ENCODE data around the gene TMEM41B. TPM values are rescaled to one million over a fixed set of nuclear protein-coding genes. Genes with fewer than 3 reads are reported as not detected.
"Not testable (repeated sequence)": the region's sequence is repeated elsewhere in the genome, so short reads cannot be mapped to it uniquely, and the experiment has no call there.

Gene TMEM41B
- total RNA-seq, 4 donors from 2014 or later: 30.5 to 41.1 (median 39.4) TPM

DNA sequence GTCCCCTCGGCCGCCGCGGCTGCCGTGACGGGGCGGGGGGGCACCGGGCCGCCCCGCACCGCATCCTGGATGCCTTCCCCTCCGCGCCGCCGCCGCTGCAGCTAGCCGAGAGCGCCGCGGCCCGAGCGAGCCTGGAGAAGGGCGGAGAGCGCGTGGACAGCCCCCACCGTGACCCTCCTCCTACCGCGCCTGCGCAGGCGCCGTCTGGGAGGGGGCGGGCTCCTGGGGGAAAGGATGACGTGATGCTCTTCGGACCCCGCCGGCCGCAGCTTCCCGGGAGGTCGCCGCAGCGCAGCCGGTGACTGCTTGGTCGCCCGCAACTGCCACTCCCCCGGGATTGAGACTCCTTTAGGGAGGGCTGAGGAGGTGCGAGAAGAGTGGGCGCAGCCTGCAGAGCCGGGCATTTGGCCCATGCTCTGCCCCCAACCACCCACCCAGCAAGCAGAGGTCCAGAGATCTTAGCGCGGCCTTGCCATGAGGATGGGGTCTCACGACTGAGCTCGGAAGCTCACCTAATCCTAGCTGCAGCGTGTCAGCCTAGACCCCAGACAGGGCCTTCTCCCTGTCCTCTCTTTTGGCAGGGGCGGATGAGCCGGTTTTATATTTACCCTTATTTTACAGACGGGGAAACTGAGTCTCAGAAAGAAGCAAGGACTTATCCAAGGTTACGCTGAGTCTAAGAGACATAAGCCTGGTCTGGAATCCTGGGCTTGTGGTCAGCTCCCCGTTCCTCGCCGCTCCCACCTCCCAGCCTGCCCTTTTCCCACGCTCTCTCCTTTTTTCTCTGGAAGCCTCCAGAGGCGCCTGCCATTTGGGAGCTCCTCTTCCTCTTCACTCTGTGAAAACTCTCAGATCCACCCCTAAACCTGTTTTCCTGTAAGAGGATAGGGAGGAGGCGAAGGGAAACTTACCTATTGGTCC lies 48.9 kb downstream of the TMEM41B start, which contains the start of gene DENND5A:
TSS of gene DENND5A (minus strand) at position 140 of the 921 bp plus-strand sequence. CDS start 281 bp downstream, outside the sequence.
- peak; percentile 66 to 96 for DNase-seq (ENCODE audit: low spot score in 2 of 2)
- peak within 1 kb of the TSS; percentile 88 for H3K4me3 ChIP-seq (ENCODE audit: low read depth, poor library complexity, severe bottlenecking)
- 8 to 15% methylated on average over 28 to 59 of the region's 63 CpGs for WGBS, 2 donors
- intact Hi-C loops (cut with DNase I; ENCODE audit: low total_unique reads): no loop called here
- TF ChIP-seq POLR2A (IDR thresholded peaks at IDR 0.05) (peak in 1 of 2 donors; percentile 31), CTCF (IDR thresholded peaks at IDR 0.05) (no peak)

DNA sequence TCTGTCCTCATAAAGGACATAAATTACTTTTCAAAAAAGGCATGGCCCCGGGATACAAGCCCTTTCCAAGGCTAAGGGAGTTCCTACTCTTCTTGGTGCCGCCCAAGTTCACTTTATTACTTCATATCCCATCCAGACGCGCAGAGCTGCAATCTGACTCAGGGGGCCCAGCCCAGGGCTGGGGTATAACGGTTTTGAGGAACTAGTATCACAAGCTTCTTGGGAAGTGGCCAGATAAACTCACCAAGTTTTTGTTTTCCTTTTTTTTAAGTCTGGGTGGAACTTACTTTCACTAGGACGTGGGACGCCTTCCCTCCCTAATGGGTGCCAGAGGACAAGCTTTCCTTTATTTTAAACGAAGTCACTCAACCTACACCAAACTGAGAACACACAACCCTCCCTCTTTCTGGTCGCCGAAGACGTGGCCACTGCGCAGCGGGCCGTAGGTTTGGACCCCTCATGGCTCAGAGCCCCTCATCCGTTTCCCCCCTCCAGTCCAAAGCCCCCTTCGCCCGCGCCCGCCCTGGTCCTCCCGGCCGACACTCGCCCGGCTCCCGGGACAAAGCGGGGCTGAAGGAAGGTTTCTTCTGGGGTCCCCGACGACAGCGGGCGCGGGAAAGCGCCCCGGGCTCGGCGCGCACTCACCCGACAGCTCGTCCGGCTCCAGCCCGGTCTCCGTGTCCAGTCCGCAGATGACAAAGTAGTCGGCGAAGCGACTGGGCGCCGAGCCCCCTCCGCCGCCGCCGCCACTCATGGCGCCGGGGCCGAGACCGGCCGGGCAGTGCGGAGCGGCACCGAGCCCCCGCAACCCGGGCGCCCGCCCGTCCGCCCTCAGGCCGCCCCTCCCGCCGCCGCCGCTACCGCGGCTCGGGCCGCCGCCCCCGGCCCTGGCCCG lies 49.8 kb downstream of the TMEM41B start:
- peak overlapping the region; percentile 88 for H3K4me3 ChIP-seq (ENCODE audit: low read depth, poor library complexity, severe bottlenecking)
- intact Hi-C loops (cut with DNase I; ENCODE audit: low total_unique reads): no loop called here
- 0 to 1% methylated on average over 31 to 59 of the region's 76 CpGs for whole genome bisulfite sequencing, 2 donors
- TF ChIP-seq POLR2A (IDR thresholded peaks at IDR 0.05) (no peak), CTCF (IDR thresholded peaks at IDR 0.05) (no peak)
- peak; percentile 78 to 90 for DNase-seq (ENCODE audit: low spot score in 2 of 2)

DNA sequence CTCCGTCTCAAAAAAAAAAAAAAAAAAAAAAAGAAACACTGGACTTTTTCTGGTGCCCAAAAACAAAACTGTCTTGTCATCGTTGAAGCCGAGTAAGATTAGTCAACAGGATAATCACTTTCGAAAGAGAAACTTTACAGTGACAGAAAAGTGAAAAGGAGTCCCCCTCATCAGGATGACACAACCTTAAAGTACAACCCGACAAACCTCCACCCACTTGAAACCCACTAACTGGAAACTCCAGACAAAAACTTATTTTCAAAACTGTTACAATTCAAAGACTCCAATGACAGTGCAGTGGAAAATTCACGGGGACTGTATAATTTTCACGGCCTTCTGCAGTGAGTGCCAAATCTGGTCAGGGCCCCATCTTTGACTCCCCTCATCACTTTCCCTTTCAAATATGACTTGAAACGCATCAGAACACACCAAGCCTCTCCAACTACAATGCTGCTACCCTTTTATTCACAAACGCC lies 50.5 kb downstream of the TMEM41B start:
- intact Hi-C loops (cut with DNase I; ENCODE audit: low total_unique reads): no loop called here
- DNase-seq (ENCODE audit: low spot score in 2 of 2): no peak
- TF ChIP-seq CTCF (IDR thresholded peaks at IDR 0.05) (no peak), POLR2A (IDR thresholded peaks at IDR 0.05) (no peak)
- peak overlapping the region; percentile 88 for H3K4me3 ChIP-seq (ENCODE audit: low read depth, poor library complexity, severe bottlenecking)
- 9 to 15% methylated on average over 8 to 9 of the region's 9 CpGs for WGBS, 2 donors

DNA sequence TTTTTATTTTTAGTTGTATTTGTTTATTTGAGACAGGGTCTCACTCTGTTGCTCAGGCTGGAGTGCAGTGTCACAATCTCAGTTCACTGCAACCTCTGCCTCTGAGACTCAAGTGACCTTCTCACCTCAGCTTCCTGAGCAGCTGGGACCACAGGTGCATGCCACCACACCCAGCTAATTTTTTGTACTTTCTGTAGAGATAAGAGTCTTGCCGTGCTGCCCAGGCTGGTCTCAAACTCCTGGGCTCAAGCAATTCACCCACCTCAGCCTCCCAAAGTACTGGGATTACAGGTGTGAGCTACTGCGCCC lies 53.6 kb downstream of the TMEM41B start:
- intact Hi-C loops (cut with DNase I; ENCODE audit: low total_unique reads); DNase-seq (ENCODE audit: low spot score in 2 of 2); H3K4me3 ChIP-seq (ENCODE audit: low read depth, poor library complexity, severe bottlenecking): not testable (repeated sequence)
- 62 to 68% methylated on average over 2 of the region's 2 CpGs for WGBS, 2 donors

DNA sequence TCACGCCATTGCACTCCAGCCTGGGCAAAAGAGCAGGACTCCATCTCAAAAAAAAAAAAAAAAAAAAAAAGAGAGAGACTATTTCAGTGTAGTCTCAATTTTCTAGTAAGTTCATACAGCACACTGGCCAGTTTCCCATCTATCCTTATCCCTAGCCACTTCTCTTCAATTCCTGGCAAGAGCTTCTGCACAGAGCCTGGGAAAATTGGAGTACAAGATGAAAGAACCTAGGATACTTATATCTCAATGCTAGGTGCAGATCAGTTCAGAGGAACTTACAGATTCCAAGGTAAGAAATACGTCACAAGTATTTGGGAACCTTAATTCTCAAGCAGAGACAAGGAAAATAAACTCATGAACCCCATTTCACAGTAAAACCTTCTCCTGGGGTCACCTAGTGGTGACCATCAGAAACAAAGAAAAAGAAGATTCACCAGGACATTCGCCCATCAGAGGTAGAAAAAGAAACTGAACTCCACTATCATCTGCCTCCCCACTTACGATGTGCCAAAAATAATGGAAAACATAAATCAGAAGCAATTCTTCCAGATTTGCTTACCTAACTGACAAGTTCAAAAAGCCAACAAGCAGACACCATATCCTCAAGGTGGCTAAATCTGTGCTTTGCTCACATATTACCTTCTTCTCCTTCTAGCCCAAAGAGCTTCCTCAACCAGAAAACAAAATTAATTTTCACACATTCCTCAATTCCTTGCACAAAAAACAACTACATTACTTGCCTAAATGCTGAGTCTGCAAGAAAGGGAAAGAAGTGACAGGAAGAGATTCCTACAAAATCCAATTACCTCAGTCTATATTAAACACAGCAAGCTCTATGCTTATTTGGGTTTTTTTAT lies 54.2 kb downstream of the TMEM41B start:
- WGBS, 2 donors: 49 to 64% methylated on average over 4 of the region's 4 CpGs
- H3K4me3 ChIP-seq (ENCODE audit: low read depth, poor library complexity, severe bottlenecking): no peak overlapping the region
- intact Hi-C loops (cut with DNase I; ENCODE audit: low total_unique reads): no loop called here
- no peak for TF ChIP-seq POLR2A (IDR thresholded peaks at IDR 0.05)
- no peak for TF ChIP-seq CTCF (IDR thresholded peaks at IDR 0.05)
- no peak for DNase-seq (ENCODE audit: low spot score in 2 of 2)

- 97 to 99% methylated on average over 4 of the region's 4 CpGs for WGBS, 2 donors
- H3K4me3 ChIP-seq (ENCODE audit: low read depth, poor library complexity, severe bottlenecking); intact Hi-C loops (cut with DNase I; ENCODE audit: low total_unique reads); DNase-seq (ENCODE audit: low spot score in 2 of 2): not testable (repeated sequence)
These were observed 56.1 kb downstream of the TMEM41B start for GRCh38 chr11:9258279-9258678.
